Measurements from ENCODE around the gene GRID2.

Gene GRID2

DNA sequence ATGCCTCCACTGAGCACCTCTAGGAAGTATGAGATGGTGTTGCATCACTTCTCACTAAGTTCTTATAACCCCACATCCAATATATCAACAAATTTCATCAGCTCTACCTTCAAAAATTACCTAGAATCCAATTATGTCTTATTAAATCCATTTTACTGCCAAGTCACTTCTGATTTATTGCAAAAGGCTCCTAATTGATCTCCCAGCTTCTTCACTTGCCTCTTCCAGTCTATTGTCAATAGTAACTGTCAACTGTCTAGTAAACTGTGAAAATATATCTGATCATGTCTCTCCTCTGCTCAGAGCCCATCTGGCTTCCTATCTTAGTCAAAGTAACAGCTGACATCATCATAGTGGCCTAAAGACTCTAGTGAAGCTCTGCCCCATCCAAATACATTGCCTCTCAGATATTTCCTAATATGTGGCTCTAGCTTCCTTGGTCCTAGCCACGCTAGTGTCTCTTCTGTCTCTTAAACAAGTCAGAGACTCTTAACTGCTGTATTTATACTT is 1110.3 kb downstream of the GRID2 start:
- no peak overlapping the region for H3K4me3 ChIP-seq (ENCODE audit: low read depth, low read length)
- DNase-seq (ENCODE audit: low read depth): no peak
- TF ChIP-seq, protein P1, sequence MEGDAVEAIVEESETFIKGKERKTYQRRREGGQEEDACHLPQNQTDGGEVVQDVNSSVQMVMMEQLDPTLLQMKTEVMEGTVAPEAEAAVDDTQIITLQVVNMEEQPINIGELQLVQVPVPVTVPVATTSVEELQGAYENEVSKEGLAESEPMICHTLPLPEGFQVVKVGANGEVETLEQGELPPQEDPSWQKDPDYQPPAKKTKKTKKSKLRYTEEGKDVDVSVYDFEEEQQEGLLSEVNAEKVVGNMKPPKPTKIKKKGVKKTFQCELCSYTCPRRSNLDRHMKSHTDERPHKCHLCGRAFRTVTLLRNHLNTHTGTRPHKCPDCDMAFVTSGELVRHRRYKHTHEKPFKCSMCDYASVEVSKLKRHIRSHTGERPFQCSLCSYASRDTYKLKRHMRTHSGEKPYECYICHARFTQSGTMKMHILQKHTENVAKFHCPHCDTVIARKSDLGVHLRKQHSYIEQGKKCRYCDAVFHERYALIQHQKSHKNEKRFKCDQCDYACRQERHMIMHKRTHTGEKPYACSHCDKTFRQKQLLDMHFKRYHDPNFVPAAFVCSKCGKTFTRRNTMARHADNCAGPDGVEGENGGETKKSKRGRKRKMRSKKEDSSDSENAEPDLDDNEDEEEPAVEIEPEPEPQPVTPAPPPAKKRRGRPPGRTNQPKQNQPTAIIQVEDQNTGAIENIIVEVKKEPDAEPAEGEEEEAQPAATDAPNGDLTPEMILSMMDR (IDR thresholded peaks at IDR 0.05; ENCODE audit: control insufficient read depth, extremely low read depth, insufficient read depth): no peak

DNA sequence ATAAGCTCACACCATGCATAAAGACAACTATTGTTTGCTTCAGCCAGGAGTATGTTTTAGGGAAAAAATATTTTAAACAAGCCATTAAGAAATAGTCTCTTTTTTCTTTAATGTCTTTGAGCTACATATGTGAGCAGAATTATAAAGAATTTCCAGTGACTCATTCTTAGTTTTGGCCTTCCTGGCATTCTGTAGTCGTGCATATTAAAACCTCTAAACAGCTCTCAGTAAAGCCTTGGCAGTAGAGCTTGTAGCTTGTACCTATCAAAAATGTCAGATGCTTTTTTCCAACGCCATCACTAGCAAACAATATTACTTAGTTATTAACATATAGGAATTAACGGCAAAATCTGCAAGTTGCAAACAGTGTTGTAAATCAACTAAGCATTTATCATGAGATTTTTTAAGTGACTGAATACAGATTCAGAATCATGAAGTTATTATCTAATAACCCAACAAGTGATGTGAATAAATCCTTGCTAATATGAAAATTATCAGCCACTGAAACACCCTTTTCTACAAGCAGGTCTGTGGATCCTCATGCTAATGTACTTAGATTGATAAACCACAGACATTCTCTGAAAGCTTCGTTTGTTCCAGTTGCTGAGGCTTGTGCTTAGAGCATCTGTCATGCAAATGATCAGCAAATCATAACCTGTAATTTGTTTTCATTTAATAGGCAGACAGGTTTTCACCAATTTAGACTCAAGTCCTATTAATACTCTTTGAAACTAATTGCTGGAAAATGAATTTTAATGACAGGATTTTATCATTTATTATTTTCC is 1112.8 kb downstream of the GRID2 start:
- no peak overlapping the region for H3K4me3 ChIP-seq (ENCODE audit: low read depth, low read length)
- no peak for DNase-seq (ENCODE audit: low read depth)
- TF ChIP-seq, protein P1 (IDR thresholded peaks at IDR 0.05; ENCODE audit: control insufficient read depth, extremely low read depth, insufficient read depth): no peak

DNA sequence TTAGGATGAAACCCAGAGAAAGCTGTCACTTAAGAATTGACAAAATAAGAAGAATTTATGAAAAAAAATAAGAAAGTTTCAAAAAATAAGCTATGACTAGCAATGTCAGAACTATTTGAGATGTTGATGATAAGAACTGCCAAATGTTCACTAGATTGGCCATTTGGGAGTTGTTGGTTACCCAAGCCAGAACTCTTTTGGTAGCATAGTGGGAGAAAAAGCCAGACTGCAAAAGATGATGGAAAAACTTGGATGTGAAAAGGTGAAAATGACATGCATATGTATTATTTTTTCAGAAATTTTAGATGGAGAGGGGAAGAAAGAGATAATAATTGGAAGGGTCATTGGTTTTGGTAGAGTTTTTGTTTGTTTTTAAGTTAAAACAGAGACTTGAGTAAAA is 1127.6 kb downstream of the GRID2 start:
- no peak overlapping the region for H3K4me3 ChIP-seq (ENCODE audit: low read depth, low read length)
- DNase-seq (ENCODE audit: low read depth): no peak
- TF ChIP-seq, protein P1 (IDR thresholded peaks at IDR 0.05; ENCODE audit: control insufficient read depth, extremely low read depth, insufficient read depth): no peak

DNA sequence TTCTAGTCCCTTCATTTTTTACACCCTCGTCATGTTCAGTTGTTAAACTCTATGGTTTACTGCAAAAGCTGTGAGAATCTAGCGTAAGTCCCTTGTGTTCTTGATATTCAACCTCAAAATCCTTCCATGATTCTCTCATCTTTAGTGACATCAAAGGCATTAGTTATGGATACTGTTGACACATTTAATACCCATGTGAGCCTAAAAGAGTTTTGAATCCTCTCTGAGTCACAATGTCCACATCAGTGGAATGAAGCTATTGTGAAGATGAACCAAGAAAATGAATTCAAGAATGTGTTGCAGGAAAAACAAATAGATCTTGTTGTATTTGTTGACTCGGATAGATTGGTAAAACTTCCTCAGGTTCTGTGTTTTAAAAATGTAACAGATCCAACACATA is 1130.1 kb downstream of the GRID2 start:
- DNase-seq (ENCODE audit: low read depth): no peak
- TF ChIP-seq, protein P1 (IDR thresholded peaks at IDR 0.05; ENCODE audit: control insufficient read depth, extremely low read depth, insufficient read depth): no peak
- no peak overlapping the region for H3K4me3 ChIP-seq (ENCODE audit: low read depth, low read length)

DNA sequence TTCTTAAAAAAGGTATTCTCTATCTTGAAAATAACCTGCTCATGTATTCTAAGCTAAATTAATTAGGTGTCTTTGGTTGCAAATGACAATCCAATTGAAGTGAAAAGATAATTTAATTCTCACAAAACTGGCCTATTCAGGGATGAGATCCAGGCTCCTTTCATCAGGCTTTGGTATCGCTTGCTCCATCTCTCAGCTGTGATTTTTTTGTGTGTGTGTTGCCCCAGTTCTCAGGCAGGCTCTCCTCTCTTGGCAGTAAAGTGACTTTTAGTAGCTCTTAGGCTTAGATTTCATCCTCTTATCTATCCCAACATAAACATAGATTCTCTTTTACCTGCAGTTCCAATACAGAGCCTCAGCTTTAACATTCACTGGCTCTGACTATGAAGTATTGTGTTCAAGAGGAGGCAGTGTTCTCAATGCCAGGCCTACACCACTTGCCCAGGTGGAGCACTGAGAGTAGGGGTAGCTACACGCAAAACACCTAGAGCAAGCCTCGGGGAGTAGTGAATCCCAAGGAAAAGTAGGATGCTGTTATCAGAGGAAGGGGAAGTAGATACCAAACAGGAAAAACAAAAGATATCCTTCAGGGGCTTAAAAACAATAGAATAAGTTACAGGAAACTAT is 1132.3 kb downstream of the GRID2 start:
- TF ChIP-seq, protein P1 (IDR thresholded peaks at IDR 0.05; ENCODE audit: control insufficient read depth, extremely low read depth, insufficient read depth): no peak
- no peak overlapping the region for H3K4me3 ChIP-seq (ENCODE audit: low read depth, low read length)
- no peak for DNase-seq (ENCODE audit: low read depth)

DNA sequence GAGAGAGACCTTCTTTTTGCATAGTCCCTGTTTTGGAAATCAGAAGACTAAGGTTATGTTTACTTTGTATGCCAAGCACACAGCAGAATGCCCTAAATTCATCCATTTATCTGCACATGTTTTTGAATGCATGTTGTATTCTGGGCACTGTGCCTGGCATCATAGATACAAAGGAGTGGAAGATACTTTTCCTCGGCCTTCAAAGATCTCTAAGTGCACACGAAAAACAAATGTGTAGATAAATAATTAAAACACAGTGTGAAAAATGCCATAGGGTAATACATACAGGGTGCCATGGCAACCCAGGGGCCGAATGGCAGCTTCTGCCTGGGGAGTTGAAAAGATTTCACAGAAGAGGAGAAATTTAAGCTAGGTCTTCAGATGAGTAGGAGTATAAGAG is 1134.2 kb downstream of the GRID2 start:
- no peak overlapping the region for H3K4me3 ChIP-seq (ENCODE audit: low read depth, low read length)
- TF ChIP-seq, protein P1 (IDR thresholded peaks at IDR 0.05; ENCODE audit: control insufficient read depth, extremely low read depth, insufficient read depth): no peak
- no peak for DNase-seq (ENCODE audit: low read depth)

Data from LNCaP clone FGC (cell line).